Epidermal melanocyte (primary cell): ENCODE data around the gene CCNI2.

Experiments
- DNase-seq: peaks from one replicate; pipeline ENCODE4 v3.0.0; 2011; ENCODE audit warnings: low spot score; ENCODE audit not compliant: insufficient read length

Gene CCNI2, protein sequence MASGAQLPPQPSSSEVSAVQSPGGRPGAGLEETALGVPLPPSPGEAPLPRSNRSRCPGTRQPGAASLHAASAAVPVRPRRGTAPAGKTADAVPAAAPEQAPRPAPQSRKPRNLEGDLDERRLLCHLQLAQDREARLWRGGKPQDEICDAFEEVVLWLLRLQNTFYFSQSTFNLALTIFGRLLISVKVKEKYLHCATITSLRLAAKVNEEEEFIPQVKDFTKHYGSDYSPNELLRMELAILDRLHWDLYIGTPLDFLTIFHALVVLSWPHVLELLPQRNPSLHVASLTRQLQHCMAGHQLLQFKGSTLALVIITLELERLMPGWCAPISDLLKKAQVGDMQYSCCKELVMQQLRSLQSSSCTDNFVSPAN

DNA sequence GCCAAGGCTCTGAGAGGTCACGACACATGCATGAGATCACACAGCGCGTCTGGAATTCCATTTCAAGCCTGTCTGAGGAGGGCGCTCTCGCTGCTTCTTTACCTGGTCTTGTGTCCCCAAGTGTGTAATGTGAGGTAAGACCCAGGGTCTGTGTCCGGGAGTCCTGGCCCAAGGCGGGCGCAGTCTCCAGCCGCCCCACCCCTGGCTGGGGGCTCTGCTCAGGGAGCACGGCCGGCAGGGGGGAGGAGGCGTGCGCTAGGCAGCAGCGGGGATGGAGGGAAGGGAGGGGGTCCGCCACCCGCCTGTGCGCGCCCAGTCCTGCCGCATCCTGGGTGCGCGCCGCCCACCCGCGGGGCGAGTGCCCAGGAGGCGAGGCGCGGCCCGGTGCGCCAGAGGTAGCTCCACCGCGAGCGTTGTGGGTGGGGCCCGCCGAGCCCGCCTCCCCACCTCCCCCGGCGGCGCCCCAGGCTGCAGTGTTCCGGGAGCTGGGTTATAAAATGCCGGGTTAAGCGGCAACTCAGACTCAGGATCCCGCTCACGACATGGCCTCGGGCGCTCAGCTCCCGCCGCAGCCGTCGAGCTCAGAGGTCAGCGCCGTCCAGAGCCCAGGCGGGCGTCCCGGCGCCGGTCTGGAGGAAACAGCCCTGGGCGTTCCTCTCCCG, at the start of gene CCNI2:
Gene CCNI2 (plus strand): TSS at position 473 of the 662 bp plus-strand sequence. CDS start 70 bp downstream, at position 543.
- no peak for DNase-seq

- no peak for DNase-seq
Measured at GRCh38 chr5:132704875-132705274, 42.4 kb upstream of the CCNI2 start.

GRCh38 chr5:132708645-132709044, 38.6 kb upstream of the CCNI2 start:
- no peak for DNase-seq

GRCh38 chr5:132714456-132715307, 32.5 kb upstream of the CCNI2 start:
- no peak for DNase-seq

DNA sequence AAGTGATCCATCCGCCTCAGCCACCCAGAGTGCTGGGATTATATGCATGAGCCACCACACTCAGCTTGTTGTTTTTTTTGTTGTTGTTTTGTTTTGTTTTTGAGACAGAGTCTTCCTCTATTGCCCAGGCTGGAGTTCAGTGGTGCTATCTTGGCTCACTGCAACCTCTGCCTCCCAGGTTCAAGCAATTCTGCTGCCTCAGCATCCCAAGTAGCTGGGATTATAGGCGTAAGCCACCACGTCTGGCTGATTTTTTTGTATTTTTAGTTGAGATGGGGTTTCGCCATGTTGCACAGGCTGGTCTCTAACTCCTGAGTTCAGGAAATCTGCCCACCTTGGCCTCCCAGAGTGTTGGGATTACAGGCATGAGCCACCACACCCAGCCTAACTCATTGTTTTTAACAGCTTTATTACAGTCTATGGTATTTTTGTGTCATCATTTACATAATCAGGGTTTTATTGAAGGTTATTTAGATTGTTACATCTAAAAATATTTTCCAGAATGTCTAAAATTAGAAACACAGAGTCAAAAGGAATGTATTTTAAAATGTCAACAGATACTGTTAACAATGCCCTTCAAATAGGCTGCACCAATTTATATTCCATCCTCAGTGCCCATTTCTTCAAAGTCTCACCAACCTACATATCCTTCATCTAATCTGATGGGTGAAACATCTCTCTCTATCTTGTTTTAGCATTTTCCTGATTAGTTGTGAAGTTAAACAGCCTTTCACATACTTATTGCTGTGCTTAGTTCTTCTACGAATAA, 28.5 kb upstream of the CCNI2 start:
- DNase-seq: no peak

GRCh38 chr5:132725745-132726144, 21.5 kb upstream of the CCNI2 start:
- DNase-seq: no peak

DNA sequence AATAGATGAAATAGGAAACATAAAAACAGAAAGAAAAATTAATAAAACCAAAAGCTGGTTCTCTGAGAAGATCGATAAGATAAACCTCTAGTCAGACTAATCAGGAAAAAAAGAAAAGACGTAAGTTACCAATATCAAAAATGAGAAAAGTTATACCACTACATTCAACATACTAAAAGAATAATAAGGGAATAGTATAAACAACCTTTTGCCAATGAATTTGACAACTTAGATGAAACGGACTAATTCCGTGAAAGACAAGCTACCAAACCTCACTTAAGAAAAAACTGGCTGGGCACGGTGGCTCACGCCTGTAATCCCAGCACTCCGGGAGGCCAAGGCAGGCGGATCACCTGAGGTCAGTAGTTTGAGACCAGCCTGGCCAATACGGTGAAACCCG, 17.3 kb upstream of the CCNI2 start:
- DNase-seq: no peak

- DNase-seq: no peak
Measured at GRCh38 chr5:132733499-132734148, 13.6 kb upstream of the CCNI2 start.

GRCh38 chr5:132734687-132735086, 12.5 kb upstream of the CCNI2 start:
- DNase-seq: no peak

- peak; percentile 99 for DNase-seq
Measured at GRCh38 chr5:132736853-132737833, 10.1 kb upstream of the CCNI2 start, which contains the start of gene KIF3A. Gene KIF3A (minus strand): TSS chr5:132737546. CDS start chr5:132737419, 127 bp downstream.

- DNase-seq: no peak
Measured at GRCh38 chr5:132737982-132738681, 9.1 kb upstream of the CCNI2 start.

DNA sequence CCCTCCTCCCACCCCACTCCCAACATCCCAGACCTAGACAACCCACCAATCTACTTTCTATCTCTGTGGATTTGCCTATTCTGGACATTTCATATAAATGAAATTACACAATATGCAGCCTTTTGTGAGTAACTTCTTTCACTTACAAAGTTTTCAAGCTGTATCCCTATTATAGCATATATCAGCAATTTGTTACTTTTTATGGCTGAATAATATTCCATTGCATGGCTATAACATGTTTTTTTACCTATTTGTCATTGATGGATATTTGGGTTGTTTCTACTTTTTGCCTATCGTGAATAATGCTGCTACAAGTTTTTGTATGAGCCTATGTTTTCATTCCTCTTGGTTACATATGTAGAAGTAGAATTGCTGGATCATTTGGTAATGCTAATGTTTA, 8.0 kb upstream of the CCNI2 start:
- DNase-seq: no peak

DNA sequence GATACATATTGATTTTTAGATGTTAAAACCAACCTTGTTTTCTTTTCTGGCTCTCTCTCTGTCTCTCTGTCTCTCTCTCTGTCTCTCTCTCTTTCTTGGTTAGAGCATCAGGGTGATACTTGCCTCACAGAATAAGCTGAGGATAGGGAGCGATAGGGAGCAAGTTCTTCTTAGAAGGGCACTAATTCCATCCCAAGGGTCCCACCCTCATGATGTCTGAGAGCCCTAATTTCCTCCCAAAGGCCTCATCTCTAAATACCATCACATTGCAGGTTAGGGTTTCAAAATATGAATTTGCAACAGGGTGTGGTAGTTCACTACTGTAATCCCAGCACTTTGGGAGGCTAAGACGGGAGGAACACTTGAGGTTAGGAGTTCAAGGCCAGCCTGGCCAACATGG, 5.1 kb upstream of the CCNI2 start:
- DNase-seq: no peak

GRCh38 chr5:132742626-132743025, 4.6 kb upstream of the CCNI2 start:
- DNase-seq: no peak

DNA sequence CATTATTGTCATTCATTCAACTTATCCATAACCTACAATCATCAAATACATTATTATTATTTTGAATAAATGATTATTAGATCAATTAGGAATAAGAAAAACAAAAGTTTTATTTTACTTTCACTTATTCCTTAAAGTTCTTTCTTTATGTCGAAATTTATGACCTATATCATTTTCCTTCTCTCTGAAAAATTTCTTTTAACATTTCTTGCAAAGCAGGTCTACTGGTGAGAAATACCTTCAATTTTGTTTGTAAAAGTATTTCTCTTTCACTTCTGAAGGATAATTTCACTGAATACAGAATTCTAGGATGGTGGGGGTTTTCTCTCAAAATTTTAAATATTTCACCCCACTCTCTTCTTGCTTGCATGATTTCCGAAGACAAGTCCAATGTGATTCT, 2.6 kb upstream of the CCNI2 start:
- DNase-seq: no peak

DNA sequence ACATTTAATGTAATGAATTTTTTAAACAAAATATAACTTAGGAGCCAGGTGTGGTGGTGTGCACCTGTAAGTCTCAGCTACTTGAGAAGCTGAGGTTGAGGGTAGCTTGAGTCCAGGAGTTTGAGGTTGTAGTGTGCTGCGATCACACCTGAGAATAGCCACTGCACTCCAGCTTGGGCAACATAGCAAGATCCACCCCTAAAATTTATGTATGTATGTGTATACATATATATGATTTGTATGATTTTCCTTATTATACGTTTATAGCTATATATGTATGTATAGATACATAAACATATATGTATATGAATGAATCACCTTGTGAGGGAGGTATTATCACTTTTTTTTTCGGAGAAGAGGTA, 653 bp upstream of the CCNI2 start:
- DNase-seq: no peak

DNA sequence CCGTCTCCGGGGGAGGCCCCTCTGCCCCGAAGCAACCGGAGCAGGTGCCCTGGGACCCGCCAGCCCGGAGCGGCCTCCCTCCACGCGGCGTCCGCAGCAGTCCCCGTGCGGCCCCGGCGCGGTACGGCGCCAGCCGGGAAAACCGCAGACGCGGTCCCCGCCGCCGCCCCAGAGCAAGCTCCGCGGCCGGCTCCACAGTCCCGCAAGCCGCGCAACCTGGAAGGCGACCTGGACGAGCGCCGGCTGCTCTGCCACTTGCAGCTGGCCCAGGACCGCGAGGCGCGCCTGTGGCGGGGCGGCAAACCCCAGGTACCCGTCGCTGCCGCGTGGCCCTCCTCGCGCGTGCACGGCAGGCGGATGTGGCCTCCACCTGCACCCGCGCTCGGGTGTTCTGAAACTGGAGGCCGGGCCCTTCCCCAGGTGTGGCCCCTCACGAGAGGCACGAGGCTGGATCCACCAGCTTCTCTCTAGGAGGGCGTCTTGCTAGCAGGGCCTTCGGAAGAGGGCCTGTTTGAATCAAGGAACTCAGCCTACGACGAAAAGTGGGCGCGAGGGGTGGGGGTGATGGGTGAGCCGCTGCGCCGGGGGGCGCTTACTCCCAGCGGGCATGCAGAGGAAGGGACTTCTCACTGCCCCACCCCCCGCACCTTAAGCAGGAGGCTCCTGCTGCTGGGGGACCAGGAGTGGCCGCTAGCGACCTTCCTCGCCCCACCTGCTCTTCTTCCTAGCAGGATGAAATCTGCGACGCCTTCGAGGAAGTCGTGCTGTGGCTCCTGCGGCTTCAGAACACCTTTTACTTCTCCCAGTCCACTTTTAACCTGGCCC, 602 bp downstream of the CCNI2 start:
- no peak for DNase-seq

DNA sequence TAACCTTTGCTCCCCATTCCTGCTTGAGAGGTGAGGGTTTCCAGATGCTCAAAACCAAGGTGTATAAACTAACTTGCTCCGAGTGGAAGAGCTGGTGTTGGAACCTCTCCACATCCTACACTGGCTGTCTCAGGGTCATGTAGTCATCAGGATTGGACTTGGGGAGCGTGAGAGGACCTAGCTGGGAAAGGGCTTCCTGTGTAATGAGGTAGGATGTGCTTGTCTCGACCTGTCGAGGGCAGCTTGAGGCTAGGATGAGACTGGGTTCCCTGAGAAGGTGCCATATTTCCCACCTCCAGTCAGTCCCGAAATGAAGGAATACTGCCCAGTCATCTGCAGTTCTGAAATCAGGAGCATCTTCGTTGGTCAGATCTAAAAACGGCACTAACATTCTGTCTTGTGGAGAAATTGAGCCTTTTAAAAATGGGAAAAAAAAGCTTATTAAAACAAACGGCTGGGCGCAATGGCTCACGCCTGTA, 1.3 kb downstream of the CCNI2 start:
- DNase-seq: no peak
